DOHH2 (cell line): ENCODE results near the gene SUGCT.

Experiments used
- CTCF ChIP-seq: fragments of 200-600 bp; sonication (generic); IDR thresholded peaks from one replicate; pipeline ENCODE4 v1.5.1; 2014; ENCODE audit warnings: antibody characterized with exemption, mild to moderate bottlenecking, low read depth, low read length; ENCODE audit not compliant: poor library complexity, severe bottlenecking
- EZH2phosphoT487 ChIP-seq: fragments of 200-600 bp; sonication (generic); IDR thresholded peaks from 2 replicates; pipeline ENCODE4 v1.6.1; 2017; ENCODE audit warnings: borderline replicate concordance, mild to moderate bottlenecking, antibody characterized with exemption, low read length, moderate library complexity, mixed read lengths

- TF ChIP-seq CTCF (no peak), EZH2phosphoT487 (no peak)
These were observed 675.5 kb downstream of the SUGCT start for GRCh38 chr7:40810274-40810673.
